NOMO-1 treated with dmso at 0.1 percent for 144 hours (cell line): ENCODE measurements around the gene FBLL1.
"Not testable (repeated sequence)": the region's sequence is repeated elsewhere in the genome, so short reads cannot be mapped to it uniquely, and the experiment has no call there.

Source experiments
- DNase-seq: peaks from one replicate; lab custom pipeline; 2025; ENCODE audit not compliant: unreplicated experiment; lab: John Stamatoyannopoulos, UW

The FBLL1 gene

GRCh38 chr5:168528521-168529373 is at the start of gene FBLL1:
FBLL1 (plus strand) TSS chr5:168529305; CDS start chr5:168529505, 200 bp downstream.
- no peak for DNase-seq

GRCh38 chr5:168480601-168481000 is 48.5 kb upstream of the FBLL1 start:
- DNase-seq, result no peak

- DNase-seq, result no peak
These were observed 47.7 kb upstream of the FBLL1 start for GRCh38 chr5:168481330-168481788.

GRCh38 chr5:168482361-168482760 is 46.7 kb upstream of the FBLL1 start:
- no peak for DNase-seq

- peak; percentile 86 for DNase-seq
These were observed 42.8 kb upstream of the FBLL1 start, which contains the start of gene RARS1 for GRCh38 chr5:168486136-168486879. RARS1 (plus strand) TSS chr5:168486471; CDS start chr5:168486499, 28 bp downstream.

GRCh38 chr5:168489059-168489458 is 40.0 kb upstream of the FBLL1 start:
- no peak for DNase-seq

- DNase-seq, result no peak
These were observed 35.0 kb upstream of the FBLL1 start for GRCh38 chr5:168494057-168494555.

- DNase-seq, result no peak
These were observed 26.4 kb upstream of the FBLL1 start for GRCh38 chr5:168502563-168503237.

GRCh38 chr5:168513861-168514428 is 15.2 kb upstream of the FBLL1 start:
- no peak for DNase-seq

GRCh38 chr5:168525856-168526255 is 3.2 kb upstream of the FBLL1 start:
- DNase-seq, result no peak

- DNase-seq, result no peak
These were observed 1.3 kb upstream of the FBLL1 start for GRCh38 chr5:168527756-168528295.

GRCh38 chr5:168529374-168530234 is 499 bp downstream of the FBLL1 start:
- no peak for DNase-seq

GRCh38 chr5:168530621-168531150 is 1.6 kb downstream of the FBLL1 start:
- DNase-seq, result no peak

GRCh38 chr5:168531191-168531590 is 2.1 kb downstream of the FBLL1 start:
- DNase-seq, result no peak

- no peak for DNase-seq
These were observed 3.1 kb downstream of the FBLL1 start for GRCh38 chr5:168531987-168532864.

- not testable (repeated sequence) for DNase-seq
These were observed 5.2 kb downstream of the FBLL1 start for GRCh38 chr5:168534351-168534750.

- DNase-seq, result no peak
These were observed 8.1 kb downstream of the FBLL1 start for GRCh38 chr5:168537176-168537575.

GRCh38 chr5:168549554-168549953 is 20.4 kb downstream of the FBLL1 start:
- no peak for DNase-seq
